K562 (cell line): ENCODE measurements around the gene ERVH48-1. TPM values are rescaled to one million over a fixed set of nuclear protein-coding genes. Genes with fewer than 3 reads are reported as not detected.

Experiments used
- CBX5 ChIP-seq: IDR thresholded peaks from 2 replicates; pipeline ENCODE4 v1.6.1; 2014; ENCODE audit warnings: low read depth, borderline replicate concordance
- CBX8 ChIP-seq: fragments of 200-600 bp; sonication (generic); IDR thresholded peaks from 2 replicates; pipeline ENCODE4 v1.6.1; 2012; ENCODE audit warnings: borderline replicate concordance, mixed run types, low read depth, mild to moderate bottlenecking, moderate library complexity, mixed read lengths, low read length, control low read depth, inconsistent platforms; ENCODE audit not compliant: poor library complexity, severe bottlenecking; ENCODE audit errors: extremely low read depth
- HES1 ChIP-seq: fragments of 450-650 bp; IDR thresholded peaks from 2 replicates; pipeline ENCODE4 v1.6.1; 2016; ENCODE audit warnings: low read depth, mild to moderate bottlenecking, moderate library complexity
- L3MBTL2 ChIP-seq: fragments of 450-650 bp; IDR thresholded peaks from 2 replicates; pipeline ENCODE4 v1.6.1; 2016; ENCODE audit warnings: mild to moderate bottlenecking, moderate library complexity
- PKNOX1 ChIP-seq: fragments of 450-650 bp; IDR thresholded peaks from 2 replicates; pipeline ENCODE4 v1.6.1; 2016
- RBM14 ChIP-seq: fragments of 200-400 bp; formaldehyde crosslinking; IDR thresholded peaks from 2 replicates; pipeline ENCODE4 v1.6.1; 2018; ENCODE audit warnings: low read depth, mild to moderate bottlenecking, low read length, moderate library complexity, borderline replicate concordance; ENCODE audit not compliant: insufficient read depth
- REST ChIP-seq, 2 experiments: fragments of 450-650 bp; formaldehyde crosslinking in 1 of 2; IDR thresholded peaks; 2 replicates each; pipeline versions ENCODE4 v1.4.0 to v1.6.1; 2014 to 2020; ENCODE audit warnings: mild to moderate bottlenecking in 2 of 2, borderline replicate concordance in 1 of 2, low read depth in 1 of 2
- RNF2 ChIP-seq: sonication (generic); IDR thresholded peaks from 2 replicates; pipeline ENCODE4 v1.6.1; 2016
- TAL1 ChIP-seq: fragments of 450-650 bp; IDR thresholded peaks from 2 replicates; pipeline ENCODE4 v1.6.1; 2016; ENCODE audit warnings: mild to moderate bottlenecking
- TRIM25 ChIP-seq: fragments of 450-650 bp; IDR thresholded peaks from 2 replicates; pipeline ENCODE4 v1.7.0; 2016; ENCODE audit warnings: borderline replicate concordance
- TRIM28 ChIP-seq: fragments of 450-650 bp; IDR thresholded peaks from 2 replicates; pipeline ENCODE4 v1.6.1; 2017
- USF2 ChIP-seq: sonication (generic); formaldehyde crosslinking; IDR thresholded peaks from 2 replicates; pipeline ENCODE4 v1.5.0; 2020; ENCODE audit warnings: missing genetic modification reagents
- ZNF57 ChIP-seq: fragments of 450-650 bp; formaldehyde crosslinking; IDR thresholded peaks from 2 replicates; pipeline ENCODE4 v1.4.0; 2020; ENCODE audit warnings: mild to moderate bottlenecking, moderate library complexity
- polyA plus RNA-seq, 8 experiments: library from polyadenylated mRNA; depleted of rRNA in 4 of 8; stranded (reverse) in 5 of 8; unstranded in 3 of 8; fragments of >200 nt; fragmentation: Nextera tagmentation in 2 of 8; fragmentation: Illumina TruSeq in 1 of 8; extraction: Ambion mirVana in 2 of 8; extraction: Trizol in 1 of 8; gene quantifications; 2 replicates each; pipeline versions ENCODE4 v1.2.1 to v1.2.3, GENCODE V29; 2011 to 2014; ENCODE audit warnings: inconsistent platforms in 1 of 8, missing spikeins in 1 of 8
- total RNA-seq, 7 experiments: library from RNA; depleted of rRNA in 6 of 7; stranded (reverse); fragments of >200 nt in 6 of 7; fragmentation: Illumina TruSeq in 2 of 7; extraction: Trizol in 2 of 7; gene quantifications; 2 replicates each; pipeline versions ENCODE4 v1.2.1 to v1.2.3, GENCODE V29; 2011 to 2021; ENCODE audit warnings: low replicate concordance in 1 of 7

ERVH48-1 gene
- total and polyA plus RNA-seq, 9 of the 15 experiments (the other 6 are each of a cell fraction or from before 2014, with no cell fraction given), result 0.08 to 0.49 (median 0.16) TPM; not detected in 3

- TF ChIP-seq REST (IDR thresholded peaks at IDR 0.05; ENCODE audit: borderline replicate concordance) (peak; percentile 95), REST (CRISPR knock-in tag; IDR thresholded peaks at IDR 0.05; ENCODE audit: low read depth) (no peak), USF2 (CRISPR knock-in tag) (no peak), CBX5 (0 out of 2 replicates have a peak, but pooled peaks have one; percentile 13), RBM14 (no peak), HES1 (0 out of 2 replicates have a peak, but pooled peaks have one; percentile 35), TRIM28 (peak; percentile 88; the same call in 1 of the 2 replicates), TRIM25 (peak; percentile 98), ZNF57 (CRISPR knock-in tag) (0 out of 2 replicates have a peak, but pooled peaks have one; percentile 19), L3MBTL2 (peak; percentile 93), PKNOX1 (peak; percentile 84), RNF2 (peak; percentile 74; the same call in 1 of the 2 replicates), CBX8 (no peak), TAL1 (peak; percentile 49)
Observed at GRCh38 chr21:42923553-42924432, 1.6 kb downstream of the ERVH48-1 start (continued).
